SK-N-SH treated with all-trans-retinoic acid at 6 μM for 48 hours (cell line): ENCODE results near the gene RTF1.

ENCODE experiments used
- BACH2 ChIP-seq: fragments of 250-450 bp; sonication (Bioruptor Pico); IDR thresholded peaks from 2 replicates; pipeline ENCODE4 v1.9.0; 2021; ENCODE audit warnings: mild to moderate bottlenecking, borderline replicate concordance
- ESRRG ChIP-seq: fragments of 250-450 bp; sonication (Bioruptor Pico); IDR thresholded peaks from 2 replicates; pipeline ENCODE4 v1.6.1; 2021; ENCODE audit warnings: mild to moderate bottlenecking
- PATZ1 ChIP-seq: fragments of 250-450 bp; sonication (Bioruptor Pico); IDR thresholded peaks from 2 replicates; pipeline ENCODE4 v1.8.0; 2020; ENCODE audit warnings: mild to moderate bottlenecking, moderate library complexity, borderline replicate concordance
- SNAI2 ChIP-seq: fragments of 250-450 bp; sonication (Bioruptor Pico); IDR thresholded peaks from 2 replicates; pipeline ENCODE4 v1.5.0; 2020; ENCODE audit warnings: mild to moderate bottlenecking, moderate library complexity
- ZFP3 ChIP-seq: fragments of 250-450 bp; sonication (Bioruptor Pico); IDR thresholded peaks from 2 replicates; pipeline ENCODE4 v1.5.0; 2020; ENCODE audit warnings: mild to moderate bottlenecking, moderate library complexity
- TF ChIP-seq, protein P1 (sequence below): fragments of 250-450 bp; sonication (Bioruptor Pico); IDR thresholded peaks from 2 replicates; pipeline ENCODE4 v1.5.1; 2020; ENCODE audit warnings: low read depth, mild to moderate bottlenecking, moderate library complexity

GRCh38 chr15:41520636-41521035 lies 103.7 kb downstream of the RTF1 start:
- TF ChIP-seq, protein P1, sequence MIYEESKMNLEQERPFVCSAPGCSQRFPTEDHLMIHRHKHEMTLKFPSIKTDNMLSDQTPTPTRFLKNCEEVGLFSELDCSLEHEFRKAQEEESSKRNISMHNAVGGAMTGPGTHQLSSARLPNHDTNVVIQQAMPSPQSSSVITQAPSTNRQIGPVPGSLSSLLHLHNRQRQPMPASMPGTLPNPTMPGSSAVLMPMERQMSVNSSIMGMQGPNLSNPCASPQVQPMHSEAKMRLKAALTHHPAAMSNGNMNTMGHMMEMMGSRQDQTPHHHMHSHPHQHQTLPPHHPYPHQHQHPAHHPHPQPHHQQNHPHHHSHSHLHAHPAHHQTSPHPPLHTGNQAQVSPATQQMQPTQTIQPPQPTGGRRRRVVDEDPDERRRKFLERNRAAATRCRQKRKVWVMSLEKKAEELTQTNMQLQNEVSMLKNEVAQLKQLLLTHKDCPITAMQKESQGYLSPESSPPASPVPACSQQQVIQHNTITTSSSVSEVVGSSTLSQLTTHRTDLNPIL: no peak
- TF ChIP-seq ZFP3 (CRISPR knock-in tag): no peak
- TF ChIP-seq PATZ1 (CRISPR knock-in tag): no peak
- no peak for TF ChIP-seq BACH2 (CRISPR knock-in tag)
- no peak for TF ChIP-seq SNAI2
- no peak for TF ChIP-seq ESRRG (CRISPR knock-in tag)
